22Rv1 (cell line): Measurements from ENCODE around the gene MTCP1.

Experiments
- ZFX ChIP-seq: fragments of 450-650 bp; IDR thresholded peaks from 2 replicates; pipeline ENCODE4 v1.6.1; 2017; ENCODE audit warnings: antibody characterized with exemption, borderline replicate concordance
- TF ChIP-seq, protein P1 (sequence below): fragments of 450-650 bp; IDR thresholded peaks from 2 replicates; pipeline ENCODE4 v1.5.1; 2017; ENCODE audit warnings: mild to moderate bottlenecking

DNA sequence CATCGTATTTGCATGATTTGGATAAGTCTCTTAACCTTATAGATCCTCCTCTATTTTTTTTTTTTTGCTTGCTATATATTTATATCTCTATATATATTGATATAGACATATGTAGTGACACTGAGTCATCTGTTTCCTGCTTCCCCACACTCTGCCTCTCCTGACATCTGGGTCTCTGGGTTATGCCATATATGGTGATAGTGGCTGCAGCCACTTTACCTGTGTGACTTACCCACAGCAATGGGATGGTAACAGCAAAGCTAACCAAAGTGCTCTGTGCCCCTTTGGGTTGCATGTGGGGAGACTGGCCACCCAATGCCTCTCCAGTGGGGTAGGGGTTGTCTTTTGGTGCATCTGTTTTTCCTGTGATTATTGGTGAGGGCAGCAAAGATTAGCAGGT is 14.5 kb downstream of the MTCP1 start:
- TF ChIP-seq, protein P1, sequence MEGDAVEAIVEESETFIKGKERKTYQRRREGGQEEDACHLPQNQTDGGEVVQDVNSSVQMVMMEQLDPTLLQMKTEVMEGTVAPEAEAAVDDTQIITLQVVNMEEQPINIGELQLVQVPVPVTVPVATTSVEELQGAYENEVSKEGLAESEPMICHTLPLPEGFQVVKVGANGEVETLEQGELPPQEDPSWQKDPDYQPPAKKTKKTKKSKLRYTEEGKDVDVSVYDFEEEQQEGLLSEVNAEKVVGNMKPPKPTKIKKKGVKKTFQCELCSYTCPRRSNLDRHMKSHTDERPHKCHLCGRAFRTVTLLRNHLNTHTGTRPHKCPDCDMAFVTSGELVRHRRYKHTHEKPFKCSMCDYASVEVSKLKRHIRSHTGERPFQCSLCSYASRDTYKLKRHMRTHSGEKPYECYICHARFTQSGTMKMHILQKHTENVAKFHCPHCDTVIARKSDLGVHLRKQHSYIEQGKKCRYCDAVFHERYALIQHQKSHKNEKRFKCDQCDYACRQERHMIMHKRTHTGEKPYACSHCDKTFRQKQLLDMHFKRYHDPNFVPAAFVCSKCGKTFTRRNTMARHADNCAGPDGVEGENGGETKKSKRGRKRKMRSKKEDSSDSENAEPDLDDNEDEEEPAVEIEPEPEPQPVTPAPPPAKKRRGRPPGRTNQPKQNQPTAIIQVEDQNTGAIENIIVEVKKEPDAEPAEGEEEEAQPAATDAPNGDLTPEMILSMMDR: no peak
- TF ChIP-seq ZFX: no peak
